HG02571 (cell line): ENCODE data around the gene NELL1.

ENCODE experiments used
- ATAC-seq: cut with Tn5 transposase; IDR thresholded peaks from one replicate; pipeline ENCODE4 v1.9.1; 2021; ENCODE audit warnings: mild to moderate bottlenecking, moderate library complexity; ENCODE audit not compliant: unreplicated experiment

NELL1 gene

DNA sequence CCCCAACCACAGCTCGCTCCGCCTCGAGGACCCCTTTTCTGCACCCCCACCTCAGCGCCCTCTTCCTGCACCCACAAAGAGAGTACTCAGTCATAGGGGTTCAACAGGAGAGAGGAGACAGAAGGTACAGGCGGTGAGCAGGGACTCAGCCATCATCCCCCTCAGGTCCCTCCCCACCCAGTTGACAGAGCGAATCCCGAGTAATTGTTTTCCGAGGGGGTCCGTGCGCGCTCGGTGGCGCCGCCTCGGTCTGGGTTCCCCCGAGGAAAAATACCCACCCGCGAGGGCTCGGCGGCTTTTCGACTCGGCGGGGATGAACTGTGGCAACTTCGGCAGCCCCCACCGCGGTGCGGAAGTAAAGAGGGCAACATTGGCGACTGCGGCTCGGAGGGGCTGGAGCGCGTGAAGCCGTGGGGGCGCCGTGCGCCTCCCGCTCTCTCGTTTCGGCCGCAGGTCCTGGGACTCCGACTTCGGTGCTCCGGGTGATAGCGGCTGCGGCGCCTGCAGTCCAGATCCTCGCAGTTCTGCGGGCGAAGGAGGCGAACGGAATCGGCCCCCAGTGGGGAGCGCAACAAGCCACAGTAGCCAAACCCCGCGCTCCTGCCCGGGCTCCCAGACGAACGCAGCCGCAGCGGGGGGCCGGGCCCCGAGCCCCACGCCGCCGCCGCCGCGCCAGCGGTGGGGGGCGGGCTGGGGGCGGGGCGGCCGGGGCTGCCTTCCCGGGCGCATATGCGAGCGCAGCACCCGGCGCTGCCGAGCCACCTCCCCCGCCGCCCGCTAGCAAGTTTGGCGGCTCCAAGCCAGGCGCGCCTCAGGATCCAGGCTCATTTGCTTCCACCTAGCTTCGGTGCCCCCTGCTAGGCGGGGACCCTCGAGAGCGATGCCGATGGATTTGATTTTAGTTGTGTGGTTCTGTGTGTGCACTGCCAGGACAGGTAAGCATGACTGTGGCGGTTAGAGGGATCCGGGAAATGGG, at the start of gene NELL1:
NELL1 (plus strand) TSS at position 743 of the 976 bp plus-strand sequence.
- no peak for ATAC-seq

DNA sequence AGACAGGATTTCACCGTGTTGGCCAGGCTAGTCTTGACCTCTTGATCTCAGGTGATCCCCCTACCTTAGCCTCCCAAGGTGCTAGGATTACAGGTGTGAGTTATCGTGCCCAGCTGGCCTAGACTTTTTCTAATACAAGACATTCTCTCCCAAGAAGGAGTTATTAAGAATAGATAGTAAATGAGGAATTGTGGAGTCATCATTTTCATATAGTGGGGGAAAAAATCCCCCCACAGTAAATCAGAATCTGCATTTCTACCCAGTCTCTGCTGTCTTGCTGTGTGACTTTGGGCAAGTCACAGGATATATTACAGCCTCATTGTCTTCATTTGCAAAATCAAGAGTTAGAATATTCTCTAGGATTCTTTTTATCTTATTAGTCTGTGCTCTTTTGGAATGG, 48.4 kb upstream of the NELL1 start:
- no peak for ATAC-seq

DNA sequence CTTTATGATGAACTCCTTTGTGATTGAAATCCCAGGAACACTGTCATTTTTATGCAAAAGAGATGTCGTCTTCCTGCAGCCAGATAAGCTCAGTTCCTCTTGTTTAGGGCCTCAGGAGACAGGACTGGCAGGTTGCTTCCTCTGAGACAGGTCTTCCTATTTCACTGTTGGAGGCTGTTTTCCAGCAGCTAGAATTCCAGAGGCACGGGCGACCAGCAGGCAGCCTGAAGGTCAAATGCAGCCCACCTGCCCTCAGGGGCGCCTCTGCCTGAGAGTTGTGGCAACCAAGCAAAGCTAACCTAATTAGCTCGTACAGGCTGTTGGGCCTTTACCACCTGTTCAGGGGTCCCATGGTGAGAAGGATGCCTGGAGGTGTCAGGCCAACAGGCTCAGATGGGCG, 47.7 kb upstream of the NELL1 start:
- no peak for ATAC-seq

DNA sequence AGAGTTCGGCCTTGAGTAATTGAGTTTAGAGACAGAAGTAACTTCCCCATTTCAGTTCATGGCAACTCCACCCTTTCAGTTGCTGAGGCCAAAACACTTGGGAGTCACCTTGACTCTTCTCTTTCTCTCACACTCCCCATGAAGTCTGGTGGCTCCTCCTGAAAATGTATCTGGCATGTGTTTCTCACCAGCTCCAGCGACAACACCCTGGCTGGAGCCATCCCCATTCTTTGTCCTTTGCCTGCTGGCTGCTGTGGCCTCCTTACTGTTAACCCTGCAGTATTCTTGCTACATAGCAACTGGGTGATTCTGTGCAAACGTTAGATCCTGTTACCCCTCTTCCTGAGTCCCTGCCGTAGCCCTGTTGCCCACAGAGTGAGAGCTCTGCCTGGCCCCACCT, 46.1 kb upstream of the NELL1 start:
- no peak for ATAC-seq

DNA sequence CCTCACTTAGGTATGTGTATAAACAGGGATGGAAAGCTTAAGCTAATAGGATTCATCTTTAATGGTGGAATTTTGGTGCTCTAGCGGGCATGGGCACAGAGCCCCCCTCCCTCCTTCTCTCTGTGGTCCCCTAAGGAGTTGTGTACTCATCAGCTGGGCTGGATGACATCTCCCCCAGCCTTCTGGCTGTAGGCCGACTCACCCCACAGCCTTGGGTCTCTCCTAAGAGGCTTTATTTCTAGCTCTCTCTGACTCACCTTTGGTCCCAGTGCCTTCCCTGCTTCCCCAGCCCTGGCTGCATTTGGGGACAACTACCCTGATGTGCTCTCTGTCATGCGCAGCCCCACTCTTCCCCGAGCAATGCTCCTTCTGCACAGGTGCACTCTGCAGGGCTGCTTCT, 43.1 kb upstream of the NELL1 start:
- no peak for ATAC-seq

DNA sequence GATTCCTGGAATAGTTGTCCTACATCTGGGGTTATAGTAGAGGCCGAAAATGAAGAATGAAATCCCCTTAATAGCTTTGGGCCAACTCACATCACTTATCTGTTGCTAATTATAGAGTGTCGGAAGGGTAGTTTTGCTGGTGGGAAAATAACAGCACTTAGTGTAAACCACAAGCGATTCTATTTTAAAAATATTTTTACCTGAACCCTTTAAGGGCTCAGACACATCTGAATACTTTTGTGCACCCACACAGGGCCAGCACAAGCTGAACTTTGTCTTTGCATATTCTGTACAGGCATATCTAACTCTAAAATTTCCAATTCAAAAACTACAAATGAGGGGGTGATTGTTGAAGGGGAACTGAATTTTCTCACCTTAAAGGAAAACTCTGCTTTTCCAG, 42.4 kb upstream of the NELL1 start:
- no peak for ATAC-seq

DNA sequence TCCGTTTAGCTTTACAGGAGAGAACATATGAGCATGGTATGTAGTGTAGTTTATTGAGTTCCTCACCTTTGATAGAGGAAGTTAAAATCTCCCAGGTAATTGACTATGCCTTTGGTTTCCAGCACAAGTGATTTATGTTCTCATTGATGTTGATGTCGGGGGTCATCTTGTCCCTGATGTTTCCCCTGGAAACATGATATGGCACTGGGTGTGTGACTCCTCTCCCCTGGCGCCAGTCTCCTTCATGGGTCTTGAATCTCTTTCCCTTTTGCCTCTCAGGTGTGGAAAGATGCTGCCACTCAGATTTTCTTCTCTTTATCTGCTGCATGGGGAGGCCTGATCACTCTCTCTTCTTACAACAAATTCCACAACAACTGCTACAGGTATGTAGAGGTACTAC, 41.7 kb upstream of the NELL1 start:
- no peak for ATAC-seq

DNA sequence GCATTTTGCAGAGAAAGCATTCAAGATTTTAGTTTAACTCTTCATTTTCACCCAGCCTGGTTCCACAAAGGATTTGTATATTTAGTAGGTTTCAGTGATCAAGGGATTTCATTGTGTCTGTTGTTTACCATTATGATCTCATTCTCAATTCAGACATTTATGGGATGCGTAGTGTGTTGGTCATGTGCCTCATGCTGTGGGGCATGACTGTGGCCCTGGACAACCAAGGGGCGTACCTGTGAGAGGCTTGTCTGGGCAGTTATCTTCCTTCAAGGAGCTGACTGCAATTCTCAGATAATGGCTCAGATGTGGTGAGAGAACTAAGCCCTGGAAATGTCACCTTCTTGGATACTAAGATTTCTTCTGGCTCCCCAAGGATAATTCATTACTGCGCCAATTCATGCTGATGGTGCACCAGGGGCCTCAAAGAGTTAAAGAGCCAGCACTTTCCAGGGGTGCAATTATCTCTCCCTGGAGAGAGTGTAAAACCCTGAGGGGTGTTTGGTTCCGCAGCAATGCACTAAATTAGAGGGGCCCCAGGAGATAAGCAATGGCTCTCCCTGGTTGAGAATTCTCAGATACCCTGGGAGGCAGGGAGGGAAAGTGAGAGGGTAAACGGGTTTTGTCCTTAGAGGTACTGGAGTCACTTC, 37.7 kb upstream of the NELL1 start:
- no peak for ATAC-seq

DNA sequence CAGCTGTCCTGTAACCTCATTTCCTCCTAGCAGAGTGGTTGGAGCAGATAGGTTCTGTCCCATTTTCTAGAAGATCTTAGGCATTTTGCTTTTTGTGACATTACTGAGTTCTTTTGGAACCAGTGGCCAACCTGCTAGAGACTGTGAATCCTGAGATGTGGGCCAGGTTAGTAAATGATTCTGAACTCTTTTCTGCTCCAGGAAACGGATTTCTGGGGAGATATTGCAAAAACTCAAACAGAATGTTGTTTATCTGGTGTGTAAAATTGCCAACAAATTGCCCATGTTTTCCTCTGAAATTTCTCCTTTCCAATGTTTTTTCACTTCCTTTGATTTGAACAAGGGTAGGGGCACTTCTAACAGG, 37.2 kb upstream of the NELL1 start:
- no peak for ATAC-seq

DNA sequence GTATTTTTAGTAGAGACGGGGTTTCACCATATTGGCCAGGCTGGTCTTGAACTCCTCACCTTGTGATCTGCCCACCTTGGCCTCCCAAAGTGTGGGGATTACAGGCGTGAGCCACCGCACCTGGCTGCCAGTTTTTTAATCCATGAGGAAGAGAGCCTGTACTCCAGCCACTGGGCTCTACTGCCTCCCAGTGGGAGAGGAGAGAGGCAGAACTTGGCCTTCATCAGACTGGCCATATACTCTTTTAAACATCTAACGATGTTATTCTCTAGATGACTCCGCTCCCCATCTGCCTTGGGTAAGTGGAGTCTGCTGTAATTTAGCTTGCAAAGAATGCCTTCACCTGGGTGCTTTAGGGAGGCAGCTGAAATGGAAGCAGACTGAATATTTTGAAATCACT, 35.3 kb upstream of the NELL1 start:
- no peak for ATAC-seq

DNA sequence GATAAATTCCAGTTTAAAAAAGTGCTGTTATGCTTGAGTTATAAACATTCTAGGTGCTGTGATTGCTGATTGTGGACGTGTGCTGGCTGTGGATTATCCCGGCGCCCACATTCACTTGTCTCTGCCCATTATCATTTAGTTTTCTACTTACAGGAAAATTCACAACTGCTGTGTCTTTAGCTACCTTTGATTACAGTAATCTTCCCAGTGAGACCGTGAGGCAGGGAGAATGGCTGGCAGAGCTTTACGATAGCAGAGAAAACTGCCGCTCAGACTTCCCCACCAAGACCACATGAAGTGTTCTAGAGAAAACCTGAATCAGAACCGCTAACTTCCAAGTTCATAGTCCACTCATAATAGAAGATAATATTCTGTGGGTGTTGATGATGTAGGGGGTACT, 34.6 kb upstream of the NELL1 start:
- no peak for ATAC-seq

DNA sequence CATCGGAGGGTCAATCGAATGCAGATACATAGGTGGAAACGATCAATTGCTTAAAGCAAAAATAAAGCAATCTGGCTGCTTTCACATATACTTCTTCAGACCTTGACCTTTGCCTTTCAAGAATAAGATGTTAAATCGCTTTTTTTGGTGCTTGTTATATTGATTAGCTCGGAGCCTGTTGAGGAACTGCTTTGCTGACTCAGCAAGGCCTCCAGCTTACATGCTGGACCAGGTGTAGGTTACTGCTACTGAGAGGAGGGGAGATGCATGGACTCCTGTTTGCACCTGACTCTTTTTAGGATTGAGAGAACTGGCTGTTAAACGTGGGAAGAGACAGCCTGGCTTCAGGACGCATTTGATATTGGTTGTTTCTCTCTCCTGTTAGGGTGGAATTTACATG, 31.3 kb upstream of the NELL1 start:
- ATAC-seq: no peak

DNA sequence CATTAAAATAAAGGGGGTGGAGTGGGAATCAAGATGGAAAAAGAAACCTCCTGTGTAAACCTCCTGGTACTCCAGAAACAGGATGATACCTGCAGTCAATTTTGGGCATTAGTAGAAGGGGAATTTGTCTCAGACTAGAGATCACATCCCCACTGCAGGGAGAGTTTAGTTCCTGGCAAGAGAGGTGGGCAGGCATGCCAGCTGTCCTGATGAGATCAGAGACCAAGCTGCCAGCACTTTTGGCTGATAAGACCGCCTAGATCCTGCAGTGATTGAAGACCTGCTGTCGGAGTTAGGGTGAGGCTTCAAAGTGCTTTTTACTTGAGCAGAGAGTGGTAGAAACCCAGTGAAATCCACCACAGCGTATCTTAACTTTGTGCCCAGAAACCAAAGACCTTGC, 29.7 kb upstream of the NELL1 start:
- no peak for ATAC-seq

DNA sequence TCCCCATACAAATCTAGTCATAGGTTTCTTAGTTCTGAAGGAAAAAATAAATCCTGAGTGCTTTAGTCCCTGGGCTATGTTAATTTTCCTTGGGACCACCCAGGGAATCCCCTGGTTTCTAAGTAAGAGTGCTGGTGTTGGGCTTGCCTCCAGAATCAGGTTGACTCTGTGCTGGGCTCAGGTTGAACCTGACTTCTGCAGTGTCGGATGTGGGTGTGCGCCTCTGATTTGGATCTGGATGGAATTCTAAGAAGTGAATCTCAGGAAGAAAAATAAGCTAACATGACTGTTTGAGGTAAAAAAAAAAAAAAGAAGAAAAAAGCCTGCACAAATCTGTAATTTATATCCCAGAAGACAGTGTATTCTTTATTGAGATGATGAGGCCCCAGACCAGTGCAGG, 29.0 kb upstream of the NELL1 start:
- no peak for ATAC-seq

DNA sequence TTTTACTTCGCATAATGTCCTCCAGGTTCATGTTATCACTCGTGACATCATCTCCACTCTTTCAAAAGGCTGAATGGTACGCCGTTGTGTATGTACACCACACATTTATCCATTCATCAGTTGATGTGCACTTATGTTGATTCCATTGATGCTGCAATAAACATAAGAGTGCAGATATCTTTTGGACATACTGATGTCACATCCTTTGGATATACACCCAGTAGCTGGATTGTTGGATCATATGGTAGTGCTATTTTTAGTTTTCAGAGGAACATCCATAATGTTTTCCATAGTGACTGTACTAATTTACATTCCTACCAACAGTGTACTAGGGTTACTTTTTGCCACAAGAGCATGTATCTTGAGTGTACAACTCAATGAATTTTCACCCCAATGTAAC, 25.0 kb upstream of the NELL1 start:
- no peak for ATAC-seq

DNA sequence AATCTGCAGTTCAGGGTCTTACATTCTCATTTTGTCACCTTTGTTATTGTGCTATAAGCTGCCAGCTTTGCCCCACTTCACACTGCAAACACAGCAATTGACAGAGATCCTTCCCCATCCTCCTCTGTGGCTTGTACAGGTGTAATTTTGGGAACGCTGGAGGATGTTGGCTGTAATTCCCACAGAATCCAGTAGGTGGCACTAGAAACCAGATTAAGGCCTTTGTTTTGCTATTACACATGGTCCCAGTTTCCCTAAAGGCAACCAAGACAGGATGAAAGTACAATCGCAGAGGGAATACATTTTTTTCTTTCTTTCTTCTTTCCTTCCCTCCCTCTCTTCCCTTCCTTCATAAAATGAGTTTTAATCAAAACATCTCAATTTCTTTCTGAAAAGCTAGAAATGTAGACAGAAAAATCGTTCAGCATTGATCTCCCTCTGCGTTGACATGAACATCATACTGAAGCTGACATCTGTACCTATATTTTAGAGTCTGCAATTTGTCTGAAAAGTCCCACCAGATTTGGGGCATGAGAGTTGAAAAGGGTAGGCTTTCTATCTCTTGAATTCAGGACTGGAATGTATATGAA, 21.3 kb upstream of the NELL1 start:
- no peak for ATAC-seq

DNA sequence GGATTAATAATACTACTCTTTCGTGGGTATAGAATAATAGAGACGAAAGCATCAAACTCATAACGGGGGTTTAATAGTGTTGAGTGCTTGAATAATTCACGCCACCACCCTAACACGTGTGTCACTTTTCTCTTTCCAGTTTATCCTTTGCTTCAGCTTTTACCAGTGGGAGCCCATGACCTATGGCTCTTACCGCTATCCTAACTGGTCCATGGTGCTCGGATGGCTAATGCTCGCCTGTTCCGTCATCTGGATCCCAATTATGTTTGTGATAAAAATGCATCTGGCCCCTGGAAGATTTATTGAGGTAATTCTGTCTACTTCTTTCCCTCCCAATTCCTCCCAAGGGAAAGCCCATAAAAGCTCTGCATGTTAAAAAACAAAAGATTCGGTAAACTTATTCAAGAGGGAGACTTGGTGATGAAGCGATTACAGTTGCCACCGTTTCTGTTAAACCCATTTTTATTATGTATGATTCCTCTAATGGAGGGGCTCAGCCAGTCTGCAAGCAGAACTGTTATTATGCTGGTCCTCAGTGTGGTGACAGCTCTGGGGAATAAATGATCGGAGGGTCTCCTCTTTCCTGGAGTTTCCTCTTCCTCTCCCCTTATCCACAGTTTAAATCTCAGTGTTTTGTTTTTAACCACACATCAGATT, 17.1 kb upstream of the NELL1 start:
- ATAC-seq: no peak

DNA sequence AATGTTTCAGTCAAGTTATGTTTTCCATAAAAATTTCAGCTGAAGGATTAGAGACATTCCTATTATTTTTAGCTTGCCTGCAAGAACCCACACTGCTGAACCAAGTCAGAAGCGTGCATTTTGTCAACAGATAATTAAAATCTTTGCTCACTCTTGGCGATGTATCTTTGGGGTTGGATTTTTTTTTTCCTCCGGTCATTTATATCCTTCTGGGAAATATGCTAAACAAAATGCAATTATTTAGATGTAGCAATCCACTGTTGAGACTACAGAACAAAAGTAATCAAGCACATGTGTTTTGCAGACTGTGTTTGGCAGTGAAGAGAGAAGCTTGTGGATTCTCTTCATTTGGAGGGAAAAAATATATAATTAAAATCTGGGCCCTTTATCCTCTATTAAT, 15.3 kb upstream of the NELL1 start:
- ATAC-seq: no peak

DNA sequence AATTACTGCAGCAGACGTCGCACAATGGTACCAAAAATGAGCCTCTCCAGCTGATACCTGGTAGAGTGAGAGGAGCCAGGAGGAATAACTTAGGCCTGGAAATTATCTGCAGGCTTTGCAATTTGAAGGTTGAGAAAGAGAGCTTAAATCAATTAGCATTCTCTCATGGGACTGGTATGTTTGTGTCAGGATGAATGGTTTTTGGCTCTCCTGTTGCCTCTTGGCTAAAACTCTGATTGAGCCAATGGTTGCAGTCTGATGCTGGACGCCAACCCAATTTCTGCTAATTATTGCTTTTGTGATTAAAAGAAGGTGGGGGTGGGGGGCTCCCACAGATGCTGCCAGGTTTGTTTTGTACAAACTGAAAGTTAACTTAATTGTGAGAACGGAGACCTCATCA, 12.5 kb upstream of the NELL1 start:
- ATAC-seq: no peak

DNA sequence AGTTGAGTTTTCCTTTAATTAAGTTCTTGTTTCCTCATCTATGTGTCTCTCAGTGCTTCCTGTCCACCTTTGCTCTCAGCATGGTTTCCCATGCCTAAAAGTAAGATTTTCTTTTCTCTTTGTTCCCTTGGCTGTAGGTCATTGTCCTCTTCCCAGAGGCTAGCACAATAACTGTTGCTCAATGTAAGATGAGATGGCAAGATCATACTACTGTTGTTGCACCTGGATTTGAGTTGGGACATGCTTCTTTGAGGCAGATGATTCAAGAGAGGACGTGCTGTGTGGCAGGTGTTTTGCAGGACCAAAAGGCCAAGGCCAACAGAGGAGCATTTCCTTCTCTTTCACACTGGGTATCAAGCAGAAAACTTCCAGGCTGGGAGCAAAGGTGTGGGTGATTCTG, 11.3 kb upstream of the NELL1 start:
- no peak for ATAC-seq

DNA sequence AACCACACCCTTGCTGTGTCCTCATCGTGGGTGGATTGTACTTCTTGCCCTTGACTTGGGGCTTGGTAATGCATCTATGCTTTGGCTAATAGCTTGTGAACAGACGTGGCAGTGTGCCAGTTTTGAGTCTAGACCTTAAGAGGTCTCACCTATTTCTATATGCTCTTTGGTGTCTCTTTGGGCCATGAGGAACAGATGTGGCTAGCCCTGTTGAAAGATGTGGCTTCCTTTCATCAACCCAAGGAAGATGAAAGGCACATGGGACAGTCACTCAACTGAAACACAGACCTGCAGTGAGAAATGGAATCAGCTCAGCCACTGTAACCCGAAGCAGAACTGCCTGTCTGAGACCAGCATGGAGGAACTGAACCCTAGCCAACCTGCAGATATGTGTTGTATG, 7.9 kb upstream of the NELL1 start:
- ATAC-seq: no peak

DNA sequence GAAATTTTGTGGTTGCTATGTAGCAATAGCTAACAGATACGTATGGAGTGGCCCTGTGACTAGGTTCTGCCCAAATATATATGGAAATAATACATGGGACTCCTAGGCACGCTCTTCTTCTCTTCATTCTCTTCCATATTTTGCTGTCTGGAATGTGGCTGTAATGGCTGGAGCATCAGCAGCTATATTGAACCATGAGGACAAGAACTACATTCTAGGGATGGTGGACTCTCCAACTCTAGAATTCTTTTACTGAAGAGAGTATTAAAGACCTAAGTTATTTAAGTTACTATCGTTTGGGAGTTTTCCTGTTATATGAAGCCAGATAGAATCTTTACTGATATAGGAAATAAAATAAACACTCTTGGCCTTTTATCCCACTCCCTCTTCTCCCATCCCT, 7.5 kb upstream of the NELL1 start:
- no peak for ATAC-seq
